Measurements from ENCODE around the gene MCC. TPM values are rescaled to one million over a fixed set of nuclear protein-coding genes. Genes with fewer than 3 reads are reported as not detected.
A peak's percentile ranks its signal among the peaks of the same experiment; 100 is the strongest.
"Not testable (repeated sequence)": the region's sequence is repeated elsewhere in the genome, so short reads cannot be mapped to it uniquely, and the experiment has no call there.

MCC gene
- polyA plus RNA-seq, 4 donors, result 27.6 to 33.3 (median 31.7) TPM

DNA sequence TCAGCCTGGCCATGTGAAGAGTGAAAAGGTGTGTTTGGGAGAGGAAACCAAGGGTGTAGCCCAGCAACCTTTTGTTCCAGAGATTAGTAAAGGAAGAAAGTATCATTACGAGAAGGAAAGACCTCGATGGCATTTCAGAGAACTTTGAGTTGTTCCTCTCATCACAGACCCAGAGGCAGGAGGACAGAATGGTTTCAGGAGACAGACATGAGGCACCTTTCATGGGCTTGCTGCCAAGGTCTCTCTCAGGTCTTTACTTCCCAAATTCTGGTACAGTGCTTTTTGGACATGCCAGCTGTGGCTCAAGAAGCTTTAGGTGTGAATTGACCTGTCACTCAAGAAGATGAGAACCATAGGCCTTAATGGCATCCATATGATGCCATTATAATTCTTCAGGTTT, 2.8 kb upstream of the MCC start:
- no peak for DNase-seq (ENCODE audit: low read depth in 4 of 4, low spot score in 2 of 4)

DNA sequence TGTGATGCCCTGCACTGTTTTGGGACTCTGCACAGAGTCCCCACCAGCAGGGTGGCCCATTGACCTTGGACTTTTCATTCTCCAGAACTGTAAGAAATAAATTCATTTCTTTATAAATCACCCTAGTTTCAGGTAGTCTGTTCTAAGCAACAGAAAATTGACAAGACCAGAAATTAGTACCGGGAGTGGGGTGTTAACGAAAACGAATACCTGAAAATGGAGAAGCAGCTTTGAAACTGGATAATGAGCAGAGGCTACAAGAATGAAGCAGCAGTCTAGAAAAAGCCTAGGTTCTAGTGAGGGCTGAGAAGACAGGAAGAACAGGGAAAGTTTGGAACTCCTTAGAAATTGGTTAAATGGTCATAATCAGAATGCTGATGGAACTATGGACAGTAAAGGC, 2.1 kb upstream of the MCC start:
- DNase-seq (ENCODE audit: low read depth in 4 of 4, low spot score in 2 of 4), result no peak

DNA sequence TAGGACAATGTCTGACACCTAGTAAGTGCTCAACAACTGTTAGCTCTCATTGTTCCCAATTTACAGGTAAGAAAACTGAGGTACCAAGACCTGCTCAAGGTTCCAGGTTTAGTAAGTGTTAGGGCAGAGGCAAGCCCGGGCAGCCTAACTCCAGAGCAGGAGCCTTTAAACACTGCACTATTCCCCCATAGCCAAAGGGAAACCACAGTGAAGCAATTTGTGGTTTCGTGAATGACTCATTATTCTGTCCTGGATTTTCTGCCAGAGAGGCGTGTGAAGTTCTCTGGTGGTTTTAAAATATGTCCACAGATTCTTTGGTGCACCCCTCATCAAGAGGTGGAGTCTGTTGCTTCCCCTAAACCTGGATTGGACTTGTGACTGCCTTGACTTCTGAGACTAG, 1.0 kb upstream of the MCC start:
- DNase-seq (ENCODE audit: low read depth in 4 of 4, low spot score in 2 of 4), result no peak

DNA sequence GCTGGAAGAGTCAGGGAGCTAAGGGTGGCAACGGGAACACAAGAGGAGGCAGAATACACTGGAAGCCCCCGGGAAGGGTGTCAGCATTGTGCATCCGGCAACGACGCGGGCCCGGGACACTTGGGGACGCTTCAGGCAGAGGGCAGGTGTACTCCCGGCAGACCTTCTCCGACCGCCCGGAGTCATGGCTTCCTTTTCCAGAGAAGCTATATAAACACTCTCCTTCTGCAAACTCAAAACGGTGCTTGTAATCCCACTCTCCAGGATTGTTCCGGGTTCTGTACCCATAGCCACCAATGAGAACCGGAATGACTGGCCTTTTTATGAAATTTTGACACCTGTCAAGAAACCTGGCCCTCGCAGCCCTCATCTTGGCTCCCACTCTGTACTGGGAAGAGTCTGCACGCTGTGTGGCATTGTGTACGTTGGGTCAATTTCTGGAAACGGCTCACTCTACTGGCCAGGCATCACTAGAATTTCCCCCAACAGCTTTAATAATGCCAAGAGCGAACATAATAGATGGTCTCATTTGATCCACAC, 462 bp upstream of the MCC start:
- peak in 2 of 4 donors; percentile 13 to 52 for DNase-seq (ENCODE audit: low read depth in 4 of 4, low spot score in 2 of 4)

DNA sequence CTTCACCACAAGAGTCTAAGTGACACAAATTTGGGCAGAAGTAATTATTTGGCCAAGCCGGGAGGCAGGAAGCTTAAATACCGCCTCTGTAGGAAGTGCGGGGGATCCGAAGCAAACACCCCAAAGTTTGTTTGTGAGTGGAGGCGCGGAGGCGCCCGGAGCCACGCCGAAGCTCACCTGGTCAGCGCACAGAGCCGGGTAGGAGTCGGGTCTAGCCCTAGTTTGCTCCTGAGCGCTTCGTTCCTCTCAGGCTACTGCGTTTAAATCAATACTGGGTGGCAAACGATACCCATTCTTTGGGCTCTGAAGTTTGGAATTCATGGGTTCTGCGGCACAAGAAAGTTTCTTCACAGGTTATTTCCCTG, 855 bp downstream of the MCC start:
- DNase-seq (ENCODE audit: low read depth in 4 of 4, low spot score in 2 of 4), result peak in 3 of 4 donors; percentile 20 to 42 (median 28)

DNA sequence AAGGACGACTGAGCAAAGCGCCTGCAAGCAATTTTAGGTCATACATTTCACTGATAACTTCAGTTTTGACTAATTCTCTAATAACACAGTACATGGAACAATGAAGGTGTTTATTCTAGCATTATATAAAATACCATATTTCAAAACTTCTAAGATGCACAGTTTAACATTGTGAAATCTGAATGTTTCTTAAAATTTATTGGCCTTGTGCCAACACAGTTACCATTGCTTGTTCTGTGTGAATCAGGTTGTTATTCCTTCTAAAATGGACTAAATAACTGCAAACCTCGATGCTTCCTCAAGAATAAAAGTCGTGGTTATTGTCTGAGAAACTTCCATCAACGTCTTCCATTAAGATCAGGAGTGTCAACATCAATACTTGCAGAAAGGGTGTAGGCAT, 8.0 kb downstream of the MCC start:
- no peak for DNase-seq (ENCODE audit: low read depth in 4 of 4, low spot score in 2 of 4)

DNA sequence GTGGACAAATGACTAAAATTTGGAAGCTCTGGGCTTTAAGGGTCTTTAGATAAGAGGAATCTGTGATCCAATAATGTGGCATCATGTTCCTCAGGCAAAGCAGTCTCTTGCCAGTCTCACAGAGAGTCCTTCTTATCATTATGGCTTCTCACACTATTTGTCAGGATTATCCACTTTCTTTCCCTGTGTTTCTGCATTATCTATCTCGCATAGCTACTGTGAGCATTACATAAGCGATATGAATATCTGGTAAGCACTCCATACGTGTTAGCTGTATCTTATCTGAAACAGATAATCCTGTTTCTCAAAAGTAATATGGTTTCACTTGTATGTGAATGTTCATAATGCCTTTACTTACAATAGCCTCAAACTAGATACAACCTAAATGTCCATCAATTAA, 9.6 kb downstream of the MCC start:
- DNase-seq (ENCODE audit: low read depth in 4 of 4, low spot score in 2 of 4), result no peak

DNA sequence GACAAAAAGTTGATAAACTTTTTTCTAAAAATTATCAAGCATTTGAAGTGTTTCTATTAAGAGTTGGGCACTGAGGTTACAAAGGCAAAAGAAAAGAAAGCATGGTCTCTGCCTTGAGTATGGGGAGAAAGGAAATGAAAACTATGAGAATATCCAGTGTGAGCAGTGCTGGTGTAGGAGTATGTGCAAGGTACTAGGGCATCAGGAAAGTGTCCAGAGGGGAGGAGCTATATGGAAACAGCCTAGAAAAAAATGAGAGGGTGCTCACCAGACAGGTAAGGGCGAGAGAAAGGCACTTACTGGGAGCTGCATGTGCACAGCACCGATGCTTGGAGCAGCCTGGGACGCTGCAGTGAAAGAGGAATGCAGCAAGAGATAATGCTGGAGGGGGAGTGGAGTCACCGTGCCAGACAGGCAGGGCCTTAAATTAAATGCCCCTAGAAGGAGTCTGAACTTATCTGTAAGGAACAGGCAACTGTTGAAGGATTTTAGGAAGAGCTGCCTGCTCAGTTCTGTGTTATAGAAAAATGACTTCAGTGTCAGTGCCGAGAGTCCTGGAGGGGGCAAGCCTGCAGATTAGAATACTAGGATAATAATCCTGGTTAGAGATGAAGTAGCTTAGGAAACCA, 14.0 kb downstream of the MCC start:
- no peak for DNase-seq (ENCODE audit: low read depth in 4 of 4, low spot score in 2 of 4)

DNA sequence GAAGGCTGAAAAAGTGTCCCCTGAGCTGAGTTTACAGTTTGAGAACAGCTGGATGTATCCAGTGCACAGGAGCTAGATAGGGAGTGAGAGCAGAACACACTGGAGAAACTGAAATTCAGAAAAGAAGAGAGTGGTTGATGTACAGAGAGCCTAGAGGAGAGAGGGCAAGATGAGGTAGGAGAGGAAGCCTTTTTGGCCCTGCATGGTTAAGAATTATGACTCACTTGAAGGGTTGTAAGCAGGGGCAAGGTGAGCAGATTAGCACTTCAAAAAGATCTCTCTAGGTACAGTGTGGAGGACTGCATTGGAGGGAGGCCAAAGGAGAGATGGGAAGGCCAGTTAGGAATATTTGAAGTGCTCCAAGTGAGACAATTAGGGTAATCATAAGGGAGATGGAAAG, 25.2 kb downstream of the MCC start:
- no peak for DNase-seq (ENCODE audit: low read depth in 4 of 4, low spot score in 2 of 4)

DNA sequence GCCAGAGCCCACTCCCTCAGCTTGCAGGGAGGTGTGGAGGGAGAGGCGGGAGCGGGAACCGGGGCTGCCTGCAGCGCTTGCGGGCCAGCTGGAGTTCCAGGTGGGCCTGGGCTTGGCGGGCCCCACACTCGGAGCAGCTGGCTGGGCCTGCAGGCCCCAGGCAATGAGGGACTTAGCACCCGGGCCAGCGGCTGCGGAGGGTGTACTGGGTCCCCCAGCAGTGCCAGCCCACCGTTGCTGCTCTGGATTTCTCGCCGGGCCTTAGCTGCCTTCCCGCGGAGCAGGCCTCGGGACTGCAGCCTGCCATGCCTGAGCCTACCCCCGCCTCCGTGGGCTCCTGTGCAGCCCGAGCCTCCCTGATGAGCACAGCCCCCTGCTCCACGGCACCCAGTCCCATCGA, 31.1 kb downstream of the MCC start:
- not testable (repeated sequence) for DNase-seq (ENCODE audit: low read depth in 4 of 4, low spot score in 2 of 4)

DNA sequence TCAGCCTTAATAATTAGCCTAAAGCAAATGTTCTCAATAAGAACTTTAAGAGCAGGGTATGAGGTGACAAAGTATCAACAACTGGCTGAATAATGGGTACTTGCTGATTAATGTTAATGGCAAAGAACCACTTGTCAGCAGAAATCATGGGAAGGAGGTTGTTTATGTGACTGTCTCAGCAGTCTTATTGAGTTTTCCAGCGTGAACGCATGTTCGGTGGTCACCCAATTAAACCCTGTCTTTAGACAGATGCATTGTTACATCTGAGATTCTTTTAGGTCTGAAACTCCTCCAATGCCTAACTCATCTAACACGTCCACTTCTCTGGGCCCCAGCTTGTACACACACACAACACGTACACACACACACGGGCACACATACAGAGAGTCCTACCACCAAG, 35.3 kb downstream of the MCC start:
- no peak for DNase-seq (ENCODE audit: low read depth in 4 of 4, low spot score in 2 of 4)

DNA sequence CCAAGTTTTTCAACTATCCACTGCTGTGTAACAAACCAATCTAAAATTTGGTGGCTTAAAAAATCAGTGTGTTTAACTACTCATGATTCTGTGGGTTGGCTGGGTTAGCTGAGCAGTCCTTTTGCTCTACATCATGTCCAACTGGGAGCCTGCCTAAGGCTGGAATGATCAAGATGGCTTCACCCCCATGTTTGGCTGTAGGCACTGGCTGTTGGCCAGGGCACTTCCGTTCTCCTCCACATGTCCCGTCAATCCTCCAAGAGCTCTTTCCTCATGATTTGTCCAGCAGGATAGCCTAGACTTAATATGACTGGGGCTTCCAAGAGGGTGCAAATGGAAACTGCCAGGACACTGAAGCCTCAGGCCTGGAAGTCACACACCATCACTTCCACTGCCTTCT, 36.5 kb downstream of the MCC start:
- DNase-seq (ENCODE audit: low read depth in 4 of 4, low spot score in 2 of 4), result no peak

DNA sequence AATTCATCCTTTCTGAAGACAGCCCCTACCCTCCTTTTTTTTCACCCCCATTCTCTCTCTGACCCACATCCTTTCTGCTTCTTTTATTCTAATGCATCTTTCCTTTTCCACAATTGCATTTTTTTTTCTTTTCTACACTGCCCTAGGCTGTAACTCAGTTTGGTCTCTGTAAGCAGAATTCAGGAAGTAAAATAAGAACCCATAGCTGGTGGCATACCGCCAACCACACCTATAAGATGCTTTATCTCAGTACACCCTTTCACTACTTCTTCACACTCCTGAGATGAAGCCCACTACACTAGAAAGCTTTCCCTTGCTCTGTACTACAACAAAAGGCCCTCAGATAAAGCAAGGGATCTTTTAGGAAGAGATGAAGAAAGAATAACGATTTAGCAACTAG, 37.3 kb downstream of the MCC start:
- DNase-seq (ENCODE audit: low read depth in 4 of 4, low spot score in 2 of 4), result no peak

DNA sequence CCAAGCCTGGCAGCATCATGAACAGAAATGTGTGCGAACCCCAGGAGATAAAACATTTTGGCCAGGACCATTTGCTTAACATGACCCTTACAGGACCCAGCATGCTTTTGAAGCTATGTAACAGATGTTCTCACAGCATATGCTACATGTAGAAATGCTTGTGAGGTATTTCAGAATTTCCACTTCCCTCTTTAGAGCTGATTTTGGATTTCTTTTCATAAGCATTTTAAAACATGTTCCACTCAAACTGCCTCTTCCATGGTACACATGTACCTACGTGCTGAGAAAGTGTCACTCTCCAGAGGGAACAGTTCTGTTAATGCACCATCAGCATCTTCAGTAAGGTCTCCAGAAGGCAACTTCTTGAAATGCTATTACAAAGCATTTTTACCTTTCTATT, 37.8 kb downstream of the MCC start:
- DNase-seq (ENCODE audit: low read depth in 4 of 4, low spot score in 2 of 4), result no peak

DNA sequence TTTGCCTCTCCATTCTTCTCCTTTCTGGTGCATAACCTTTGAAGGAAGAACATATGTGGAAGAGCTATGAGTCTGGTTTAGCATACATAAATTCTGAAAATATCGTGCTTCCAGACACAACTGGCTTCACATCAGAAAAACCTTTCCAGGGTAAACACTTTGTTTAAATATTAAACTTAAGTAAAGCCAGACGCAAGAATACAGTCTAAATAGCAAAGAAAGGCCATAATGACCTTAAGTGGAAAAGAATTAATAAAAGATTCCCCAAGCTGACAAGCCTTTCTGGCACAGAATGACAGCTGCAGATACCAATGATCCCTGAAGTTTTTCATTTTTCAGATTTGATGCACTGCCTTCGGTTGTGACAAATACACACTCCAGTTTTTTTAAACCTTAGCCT, 40.0 kb downstream of the MCC start:
- no peak for DNase-seq (ENCODE audit: low read depth in 4 of 4, low spot score in 2 of 4)

DNA sequence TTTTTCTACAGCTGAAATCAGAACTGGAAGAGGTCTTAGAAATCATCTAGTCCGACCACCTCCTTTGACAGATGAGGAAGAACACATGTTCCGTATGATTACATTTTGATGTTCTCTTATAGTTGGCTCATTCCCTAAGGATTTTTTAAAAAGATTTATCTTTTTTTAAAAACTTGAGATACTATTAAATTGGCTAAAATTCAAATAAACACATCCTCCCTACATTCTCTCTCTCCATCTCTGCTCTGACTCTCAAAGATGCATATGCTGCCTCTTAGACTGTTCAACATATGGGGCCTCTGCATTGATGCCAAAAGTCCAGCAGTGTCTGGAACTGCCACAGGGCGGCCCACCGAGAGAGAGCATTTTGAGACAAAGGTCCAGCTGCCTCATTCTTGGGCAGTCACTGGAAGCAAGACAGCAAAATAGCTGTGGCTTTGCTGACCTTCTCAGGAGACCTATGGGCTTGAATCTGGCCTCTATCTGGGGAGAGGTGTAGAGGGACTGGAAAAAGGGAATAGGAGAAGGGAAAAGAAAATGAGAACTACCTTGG, 40.7 kb downstream of the MCC start:
- peak in 2 of 4 donors; percentile 28 to 43 for DNase-seq (ENCODE audit: low read depth in 4 of 4, low spot score in 2 of 4)

DNA sequence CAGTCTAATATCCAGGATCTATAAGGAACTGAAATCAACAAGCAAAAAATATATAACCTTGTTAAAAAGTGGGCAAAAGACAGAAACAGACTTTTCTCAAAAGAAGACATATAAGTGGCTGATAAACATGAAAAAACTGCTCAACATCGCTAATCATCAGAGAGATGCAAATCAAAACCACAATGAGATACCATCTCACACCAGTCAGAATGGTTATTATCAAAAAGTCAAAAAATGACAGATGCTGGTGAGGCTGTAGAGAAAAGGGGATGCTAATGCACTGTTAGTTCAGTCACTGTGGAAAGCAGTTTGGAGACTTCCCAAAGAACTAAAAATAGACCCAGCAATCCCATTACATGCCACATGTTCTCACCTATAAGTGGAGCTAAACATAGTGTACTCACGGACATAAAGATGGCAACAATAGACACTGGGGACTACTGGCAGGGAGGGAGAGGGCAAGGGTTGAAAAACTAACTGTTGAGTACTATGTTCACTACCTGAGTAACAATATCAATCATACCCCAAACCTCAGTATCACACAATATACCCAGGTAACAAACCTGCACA, 41.8 kb downstream of the MCC start:
- no peak for DNase-seq (ENCODE audit: low read depth in 4 of 4, low spot score in 2 of 4)

DNA sequence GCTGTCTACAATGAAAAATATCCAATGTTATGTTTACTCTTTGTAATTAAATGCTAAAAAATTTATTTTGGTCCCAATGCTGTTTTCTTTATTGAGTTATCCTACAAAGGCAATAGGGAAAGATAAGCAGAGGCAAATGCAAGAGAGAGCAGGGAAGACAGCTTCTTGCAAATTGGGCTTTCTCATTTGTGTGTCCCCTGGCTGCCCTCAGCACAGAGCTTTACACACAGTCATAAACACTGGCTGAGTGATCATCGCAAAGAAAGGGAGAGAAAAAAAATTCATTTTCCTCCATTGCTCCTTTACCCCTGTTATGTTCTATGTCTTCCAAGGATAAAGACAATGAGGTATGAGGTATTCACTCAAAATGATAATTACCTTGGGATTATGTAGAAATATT, 51.1 kb downstream of the MCC start:
- DNase-seq (ENCODE audit: low read depth in 4 of 4, low spot score in 2 of 4), result no peak

DNA sequence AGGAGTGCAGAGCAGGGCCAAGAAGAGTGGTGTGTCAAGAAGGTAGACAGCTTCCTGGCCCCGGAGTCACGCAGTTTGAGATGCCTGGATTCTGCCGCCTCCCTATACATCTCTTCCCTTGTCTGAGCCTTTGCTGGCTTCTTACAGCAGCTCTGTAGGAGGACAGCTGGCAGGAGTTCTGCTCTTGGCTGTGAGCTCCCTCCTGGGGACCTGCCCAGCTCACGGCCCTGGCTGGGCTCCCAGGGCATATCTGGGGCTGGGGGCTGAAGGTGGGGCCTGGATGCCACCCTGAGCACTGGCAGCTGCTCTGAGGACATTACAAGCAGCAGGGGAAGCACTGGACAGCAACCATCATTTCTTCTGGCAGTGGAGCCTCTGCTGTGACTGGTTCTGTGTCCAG, 52.7 kb downstream of the MCC start:
- no peak for DNase-seq (ENCODE audit: low read depth in 4 of 4, low spot score in 2 of 4)

DNA sequence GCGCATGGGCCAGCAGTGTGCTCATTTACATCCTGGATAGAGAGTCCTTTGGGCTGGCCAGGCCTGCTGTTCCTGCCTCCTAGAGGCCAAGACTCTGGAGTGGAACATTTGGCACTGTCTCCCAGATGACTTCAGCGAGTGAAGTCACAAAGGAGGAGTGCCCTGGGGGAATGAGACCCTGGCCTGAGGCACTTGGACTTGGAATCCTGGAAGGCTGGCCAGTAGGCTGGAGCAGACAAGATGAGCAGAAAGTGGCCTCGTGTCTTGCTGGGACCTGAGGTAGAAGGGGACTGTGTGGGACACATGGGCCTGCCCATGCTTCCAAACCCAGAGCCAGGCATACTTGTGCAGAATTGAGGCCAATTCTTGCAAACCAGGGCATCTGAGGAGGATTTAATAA, 53.4 kb downstream of the MCC start, which contains the start of gene TSSK1B:
Gene TSSK1B (minus strand): TSS at position 101 of the 400 bp plus-strand sequence. CDS start 150 bp downstream, outside the sequence.
- no peak for DNase-seq (ENCODE audit: low read depth in 4 of 4, low spot score in 2 of 4)

DNA sequence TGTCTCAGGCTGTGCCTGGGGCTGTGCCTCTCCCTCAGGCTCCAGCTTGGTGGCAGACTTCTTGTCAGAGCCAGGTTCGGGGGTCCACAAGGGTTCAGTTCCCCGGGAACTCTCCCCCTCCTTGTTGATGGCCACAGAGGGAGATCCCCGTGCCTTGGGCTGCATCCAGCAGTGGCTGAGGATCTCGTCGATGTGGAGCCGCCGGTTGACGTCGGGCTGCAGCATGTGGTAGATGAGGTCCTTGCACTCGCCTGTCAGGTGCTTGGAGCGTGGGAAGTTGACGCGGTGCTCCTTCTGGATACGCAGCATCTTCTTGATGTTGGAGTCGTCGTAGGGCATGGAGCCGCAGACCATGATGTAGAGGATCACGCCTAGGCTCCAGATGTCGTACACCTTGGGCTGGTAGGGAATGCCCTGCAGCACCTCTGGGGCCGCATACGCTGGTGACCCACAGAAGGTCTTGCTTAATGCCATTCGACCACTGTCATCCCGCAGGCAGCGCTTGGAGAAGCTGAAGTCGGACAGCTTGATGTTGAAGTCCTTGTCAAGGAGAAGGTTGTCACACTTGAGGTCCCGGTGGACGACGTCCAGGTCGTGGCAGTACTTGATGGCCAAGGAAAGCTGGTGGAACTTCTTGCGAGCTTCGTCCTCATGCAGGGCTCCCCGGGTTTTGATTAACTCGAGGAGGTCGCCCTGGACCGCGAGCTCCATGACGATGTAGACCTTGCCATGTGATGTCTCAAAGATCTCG, 54.2 kb downstream of the MCC start:
- no peak for DNase-seq (ENCODE audit: low read depth in 4 of 4, low spot score in 2 of 4)

DNA sequence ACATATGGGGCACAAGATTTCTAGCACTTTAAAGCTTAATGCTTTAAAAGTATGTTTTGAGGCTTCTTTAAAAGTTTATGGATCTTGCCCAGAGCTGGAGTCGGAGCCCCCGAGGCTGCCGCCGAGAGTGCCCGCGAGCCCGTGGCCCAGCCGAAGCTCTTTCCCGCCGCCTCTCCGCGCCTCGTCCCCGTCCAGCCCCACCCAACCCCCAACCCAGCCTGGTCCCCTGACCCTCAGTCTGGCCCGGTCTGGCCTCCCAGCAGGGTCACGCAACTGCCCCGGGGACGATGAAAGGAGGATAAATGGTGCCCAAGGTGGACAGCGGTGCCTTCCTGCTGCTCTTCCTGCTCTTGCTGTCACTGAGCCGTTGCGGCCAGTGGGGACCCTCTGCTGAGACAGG, 55.2 kb downstream of the MCC start:
- DNase-seq (ENCODE audit: low read depth in 4 of 4, low spot score in 2 of 4), result no peak
